Activated gamma-delta T cell (primary cell): ENCODE data around the gene ARHGEF37.
"Not testable (repeated sequence)": the region's sequence is repeated elsewhere in the genome, so short reads cannot be mapped to it uniquely, and the experiment has no call there.

Source experiments
- DNase-seq: peaks from one replicate; lab custom pipeline; 2025; lab: John Stamatoyannopoulos, UW
- total RNA-seq, 2 donors: gene quantifications; one replicate each; lab custom pipeline; 2026; lab: John Stamatoyannopoulos, UW

ARHGEF37 gene, protein sequence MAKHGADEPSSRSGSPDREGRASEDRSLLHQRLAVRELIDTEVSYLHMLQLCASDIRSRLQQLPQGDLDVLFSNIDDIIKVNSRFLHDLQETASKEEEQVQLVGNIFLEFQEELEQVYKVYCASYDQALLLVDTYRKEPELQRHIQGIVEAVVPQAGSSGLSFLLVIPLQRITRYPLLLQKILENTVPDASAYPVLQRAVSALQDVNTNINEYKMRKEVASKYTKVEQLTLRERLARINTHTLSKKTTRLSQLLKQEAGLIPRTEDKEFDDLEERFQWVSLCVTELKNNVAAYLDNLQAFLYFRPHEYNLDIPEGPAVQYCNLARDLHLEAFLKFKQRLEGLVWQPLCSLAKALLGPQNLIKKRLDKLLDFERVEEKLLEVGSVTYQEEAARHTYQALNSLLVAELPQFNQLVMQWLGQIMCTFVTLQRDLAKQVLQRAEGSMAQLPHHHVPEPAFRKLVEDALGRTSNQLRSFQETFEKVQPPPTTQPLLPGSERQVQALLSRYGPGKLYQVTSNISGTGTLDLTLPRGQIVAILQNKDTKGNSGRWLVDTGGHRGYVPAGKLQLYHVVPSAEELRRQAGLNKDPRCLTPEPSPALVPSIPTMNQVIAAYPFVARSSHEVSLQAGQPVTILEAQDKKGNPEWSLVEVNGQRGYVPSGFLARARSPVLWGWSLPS
- total RNA-seq: 0.26 to 0.35 reads per million in 2 donors

- DNase-seq: no peak
Measured at GRCh38 chr5:149581192-149581861, at the start of gene ARHGEF37. Gene ARHGEF37 (plus strand): TSS chr5:149581498. CDS start chr5:149597770, 16,272 bp downstream.

DNA sequence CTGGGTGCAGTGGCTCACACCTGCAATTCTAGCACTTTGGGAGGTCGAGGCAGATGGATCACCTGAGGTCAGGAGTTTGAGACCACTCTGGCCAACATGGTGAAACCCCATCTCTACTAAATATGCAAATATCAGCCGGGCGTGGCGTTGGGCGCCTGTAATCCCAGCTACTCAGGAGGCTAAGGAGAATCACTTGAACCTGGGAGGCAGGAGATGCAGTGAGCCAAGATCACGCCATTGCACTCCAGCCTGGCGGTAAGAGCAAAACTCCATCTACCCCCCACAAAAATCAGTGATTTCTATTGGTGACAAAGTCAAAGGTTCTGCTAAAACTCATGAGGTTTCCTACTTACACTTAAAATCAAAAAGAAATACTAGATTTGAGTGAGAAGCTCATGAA, 48.9 kb upstream of the ARHGEF37 start:
- DNase-seq: no peak

DNA sequence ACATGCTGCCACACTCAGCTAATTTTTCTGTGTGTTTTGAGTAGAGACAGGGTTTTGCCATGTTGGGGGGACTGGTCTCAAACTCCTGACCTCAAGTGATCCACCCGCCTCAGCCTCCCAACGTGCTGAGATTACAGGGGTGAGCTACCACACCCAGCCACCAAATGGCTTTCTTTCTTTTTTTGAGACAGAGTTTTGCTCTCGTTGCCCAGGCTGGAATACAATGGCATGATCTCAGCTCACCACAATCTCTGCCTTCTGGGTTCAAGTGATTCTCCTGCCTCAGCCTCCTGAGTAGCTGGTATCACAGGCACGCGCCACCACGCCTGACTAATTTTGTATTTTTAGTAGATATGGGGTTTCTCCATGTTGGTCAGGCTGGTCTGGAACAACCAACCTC, 45.5 kb upstream of the ARHGEF37 start:
- DNase-seq: not testable (repeated sequence)

GRCh38 chr5:149537374-149537975, 43.8 kb upstream of the ARHGEF37 start:
- no peak for DNase-seq

GRCh38 chr5:149540089-149540488, 41.2 kb upstream of the ARHGEF37 start:
- no peak for DNase-seq

- no peak for DNase-seq
Measured at GRCh38 chr5:149541893-149542292, 39.4 kb upstream of the ARHGEF37 start.

DNA sequence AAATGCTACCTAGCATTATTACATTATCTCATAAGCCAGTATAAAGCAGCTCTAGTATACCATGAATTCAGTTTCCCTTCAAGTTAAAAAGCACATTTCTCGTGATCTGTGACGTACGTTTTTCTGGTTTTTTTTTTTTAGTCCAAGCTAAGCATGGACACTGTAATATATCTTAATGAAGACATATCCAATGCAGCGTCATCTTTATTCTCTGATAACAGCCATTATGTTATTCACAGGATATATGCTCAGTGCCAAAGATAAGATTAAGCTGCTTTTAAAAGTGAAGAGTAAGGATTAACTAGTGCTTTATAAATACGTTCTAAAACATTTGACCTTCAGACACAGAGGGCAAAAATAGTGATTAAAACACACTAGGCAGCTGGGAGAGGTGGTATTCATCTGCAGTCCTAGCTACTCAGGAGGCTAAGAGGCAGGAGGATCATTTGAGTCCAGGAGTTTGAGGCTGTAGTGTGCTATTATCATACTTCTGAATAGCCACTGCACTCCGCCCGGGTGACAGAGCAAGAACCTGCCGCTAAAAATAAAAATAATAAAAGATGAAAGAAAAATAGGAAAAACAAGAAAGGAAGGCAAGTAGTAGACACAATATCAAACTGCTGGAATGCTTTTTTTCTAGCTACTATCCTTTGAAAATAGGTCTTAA, 37.8 kb upstream of the ARHGEF37 start:
- no peak for DNase-seq

- DNase-seq: no peak
Measured at GRCh38 chr5:149544028-149544420, 37.3 kb upstream of the ARHGEF37 start.

GRCh38 chr5:149545327-149545726, 36.0 kb upstream of the ARHGEF37 start:
- DNase-seq: no peak

GRCh38 chr5:149546974-149547373, 34.3 kb upstream of the ARHGEF37 start:
- no peak for DNase-seq

DNA sequence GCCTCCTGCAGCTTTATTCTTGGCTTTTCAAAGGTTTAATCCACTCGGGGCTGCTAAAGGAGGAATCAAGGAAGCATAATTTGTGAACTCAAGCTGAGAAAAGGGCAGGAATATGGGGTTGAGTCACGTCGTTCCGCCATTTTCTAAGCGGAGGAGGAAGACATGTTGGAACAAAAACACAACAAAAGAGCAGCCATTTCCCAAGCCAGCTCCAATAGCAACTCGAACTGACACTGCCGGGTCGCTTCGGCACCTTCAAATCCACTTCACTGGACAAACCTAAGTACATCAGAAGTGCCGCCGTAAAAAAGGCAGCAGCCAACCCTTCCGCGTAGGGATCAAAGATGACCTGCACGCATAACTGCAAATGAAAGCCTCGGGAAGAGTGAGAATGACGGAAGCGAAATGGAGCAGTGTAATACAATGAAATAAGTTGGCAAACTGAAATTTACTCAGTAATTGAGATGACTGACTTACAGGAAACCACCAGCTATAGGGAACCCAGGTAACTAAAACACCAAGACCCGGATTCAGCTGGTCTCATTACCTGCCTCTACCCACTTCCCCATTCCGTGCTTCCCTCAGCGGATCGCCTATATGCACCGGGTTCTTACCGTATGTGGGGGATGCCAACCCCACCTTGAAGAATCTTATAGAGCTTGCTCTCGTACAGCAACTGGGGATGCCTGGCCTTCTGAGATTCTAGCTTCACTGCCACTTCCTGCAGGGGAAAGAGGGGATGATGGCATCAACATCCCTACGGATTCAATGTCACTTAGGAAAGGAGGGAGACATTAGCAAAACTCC, 31.6 kb upstream of the ARHGEF37 start:
- no peak for DNase-seq

DNA sequence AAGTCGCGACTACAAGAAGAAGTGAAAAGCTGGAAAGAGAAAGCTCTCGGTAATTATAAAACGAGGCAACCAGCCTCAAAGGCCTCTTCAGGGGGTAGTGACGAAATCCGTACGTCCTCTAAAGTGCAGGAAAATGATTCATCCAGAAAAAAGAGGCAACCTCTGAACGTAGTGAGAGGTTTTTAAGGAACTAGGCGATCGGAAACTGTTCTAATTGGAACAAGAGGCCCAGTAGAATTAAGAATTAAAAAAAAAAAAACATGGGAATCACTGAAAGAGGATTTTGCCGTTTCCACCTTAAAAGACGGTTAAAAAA, 31.1 kb upstream of the ARHGEF37 start:
- no peak for DNase-seq

DNA sequence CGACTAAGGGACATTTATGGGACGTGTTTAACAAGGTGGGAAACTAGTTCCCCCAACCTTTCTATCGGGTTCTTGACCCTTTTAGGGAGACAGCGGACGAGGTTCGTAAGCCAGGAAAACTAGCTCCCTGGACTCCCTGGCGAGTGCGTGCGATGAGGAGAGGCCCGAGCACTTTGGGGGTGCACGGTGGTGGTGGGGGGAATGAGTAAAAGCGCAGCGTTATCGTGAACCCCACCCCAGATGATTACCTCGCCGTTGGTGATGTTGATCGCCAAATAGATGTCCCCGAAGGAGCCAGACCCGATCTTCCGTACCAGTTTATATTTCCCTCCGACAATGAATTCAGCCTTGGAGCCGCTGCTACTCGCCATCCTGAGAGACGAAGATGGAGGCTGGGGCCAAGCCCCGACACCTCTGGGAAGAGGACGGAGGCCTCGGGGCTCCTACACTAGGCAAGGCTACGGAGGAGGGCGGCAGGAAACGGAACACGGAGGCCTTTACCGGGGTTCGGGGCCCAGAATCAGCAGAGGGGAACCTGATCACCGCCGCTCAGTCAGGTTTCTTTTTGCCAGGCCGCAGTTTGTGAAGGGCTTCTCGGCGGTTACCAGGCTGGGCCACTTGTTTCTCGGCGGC, 30.6 kb upstream of the ARHGEF37 start:
- no peak for DNase-seq

- peak; percentile 98 for DNase-seq
Measured at GRCh38 chr5:149551227-149552037, 29.9 kb upstream of the ARHGEF37 start, which contains the start of gene CSNK1A1. Gene CSNK1A1 (minus strand): TSS chr5:149551439. CDS start chr5:149550964, 475 bp downstream.

- DNase-seq: no peak
Measured at GRCh38 chr5:149552038-149552494, 29.2 kb upstream of the ARHGEF37 start.

GRCh38 chr5:149552553-149553160, 28.6 kb upstream of the ARHGEF37 start:
- DNase-seq: no peak

DNA sequence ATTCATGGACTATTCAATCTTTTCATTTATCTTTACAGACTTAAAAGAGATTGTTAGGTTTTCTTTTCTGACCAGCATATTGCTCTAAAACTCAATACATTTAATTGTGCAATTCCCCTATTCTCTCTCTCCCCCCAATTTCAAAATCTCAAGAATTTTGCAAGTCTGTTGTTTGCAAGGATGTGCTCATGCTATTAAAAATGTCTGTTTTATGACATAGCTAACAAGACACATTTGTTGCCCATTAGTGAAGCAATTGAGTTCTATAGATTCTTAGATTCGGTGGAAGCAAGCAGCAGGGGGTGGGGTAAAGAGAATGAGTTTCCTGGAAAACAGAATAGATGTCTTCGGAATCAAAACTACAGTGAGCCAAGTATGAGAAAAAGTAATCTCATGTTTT, 21.6 kb upstream of the ARHGEF37 start:
- DNase-seq: no peak

GRCh38 chr5:149561848-149562247, 19.4 kb upstream of the ARHGEF37 start:
- DNase-seq: no peak

GRCh38 chr5:149563466-149563865, 17.8 kb upstream of the ARHGEF37 start:
- no peak for DNase-seq
